Astrocyte (in vitro differentiated cells and primary cell): ENCODE measurements around the gene HDC. TPM values are rescaled to one million over a fixed set of nuclear protein-coding genes. Genes with fewer than 3 reads are reported as not detected.

Experiments
- DNase-seq: peaks from one replicate; pipeline ENCODE4 v3.0.0-alpha.2; 2010; ENCODE audit warnings: low read depth
- FAIRE-seq: peaks from 2 replicates; lab custom pipeline; 2011; peaks lifted over from hg19 to GRCh38; lab: Jason Lieb, UNC
- H2AFZ ChIP-seq: 2 replicates; pipeline ENCODE4 v1.6.0; 2012; ENCODE audit warnings: low read depth, low read length, inconsistent platforms
- H3K27ac ChIP-seq: 2 replicates; pipeline ENCODE4 v1.5.1; 2011; ENCODE audit warnings: low read depth, low read length, inconsistent platforms
- H3K27me3 ChIP-seq: 2 replicates; pipeline ENCODE4 v1.6.0; 2011; ENCODE audit warnings: low read length, inconsistent platforms; ENCODE audit not compliant: insufficient read depth
- H3K36me3 ChIP-seq: 2 replicates; pipeline ENCODE4 v1.5.1; 2011; ENCODE audit warnings: low read length, inconsistent platforms; ENCODE audit not compliant: insufficient read depth
- H3K4me1 ChIP-seq: 2 replicates; pipeline ENCODE4 v1.5.1; 2011; ENCODE audit warnings: low read length, inconsistent platforms; ENCODE audit not compliant: insufficient read depth
- H3K4me2 ChIP-seq: 2 replicates; pipeline ENCODE4 v1.6.0; 2012; ENCODE audit warnings: low read length, inconsistent platforms
- H3K4me3 ChIP-seq: 2 replicates; pipeline ENCODE4 v1.5.1; 2011; ENCODE audit warnings: low read depth, mild to moderate bottlenecking, low read length, inconsistent platforms; ENCODE audit not compliant: insufficient read depth
- H3K79me2 ChIP-seq: 2 replicates; pipeline ENCODE4 v1.6.0; 2012; ENCODE audit warnings: mild to moderate bottlenecking, low read length, inconsistent platforms; ENCODE audit not compliant: insufficient read depth
- H3K9ac ChIP-seq: 2 replicates; pipeline ENCODE4 v1.6.0; 2012; ENCODE audit warnings: mild to moderate bottlenecking, low read length, inconsistent platforms
- H3K9me3 ChIP-seq: 2 replicates; pipeline ENCODE4 v1.5.1; 2012; ENCODE audit warnings: low read depth, mild to moderate bottlenecking, low read length, inconsistent platforms; ENCODE audit not compliant: insufficient read depth
- H4K20me1 ChIP-seq: 2 replicates; pipeline ENCODE4 v1.6.0; 2012; ENCODE audit warnings: low read length, inconsistent platforms; ENCODE audit not compliant: insufficient read depth
- H3K27ac Mint-ChIP-seq: one replicate; pipeline ENCODE4 v1.8.0; 2021; ENCODE audit warnings: mild to moderate bottlenecking, mixed read lengths; ENCODE audit not compliant: unreplicated experiment
- H3K27me3 Mint-ChIP-seq: one replicate; pipeline ENCODE4 v1.8.0; 2021; ENCODE audit warnings: low read depth, mixed read lengths; ENCODE audit not compliant: unreplicated experiment
- H3K36me3 Mint-ChIP-seq: one replicate; pipeline ENCODE4 v1.8.0; 2021; ENCODE audit warnings: low read depth, mixed read lengths; ENCODE audit not compliant: unreplicated experiment
- H3K4me1 Mint-ChIP-seq: one replicate; pipeline ENCODE4 v1.8.0; 2021; ENCODE audit warnings: low read depth, mixed read lengths; ENCODE audit not compliant: unreplicated experiment
- H3K4me3 Mint-ChIP-seq: one replicate; pipeline ENCODE4 v1.8.0; 2021; ENCODE audit warnings: mild to moderate bottlenecking, moderate library complexity, mixed read lengths; ENCODE audit not compliant: unreplicated experiment
- H3K9me3 Mint-ChIP-seq: one replicate; pipeline ENCODE4 v1.8.0; 2021; ENCODE audit warnings: mild to moderate bottlenecking, mixed read lengths; ENCODE audit not compliant: unreplicated experiment
- CTCF ChIP-seq: IDR thresholded peaks from 2 replicates; pipeline ENCODE4 v1.5.1; 2011; ENCODE audit warnings: low read depth, mild to moderate bottlenecking, inconsistent platforms, low read length, moderate library complexity; ENCODE audit not compliant: insufficient read depth
- EZH2 ChIP-seq: IDR thresholded peaks from 2 replicates; pipeline ENCODE4 v1.6.1; 2012; ENCODE audit warnings: mild to moderate bottlenecking, low read length, inconsistent platforms; ENCODE audit not compliant: insufficient read depth
- total RNA-seq: library from RNA; stranded (reverse); gene quantifications from 2 replicates; pipeline ENCODE4 v1.2.1, GENCODE V29; 2021

Gene HDC
- total RNA-seq, 1 donor from 2014 or later: not detected

GRCh38 chr15:50234764-50235163 lies 30.8 kb downstream of the HDC start:
- H3K27ac ChIP-seq: no peak overlapping the region
- DNase-seq (no peak), FAIRE-seq (no peak)
- no peaks in the 10 kb centered on the region for H3K36me3 ChIP-seq
- Mint-ChIP-seq H3K36me3 (no peaks in the 10 kb centered on the region), H3K27ac (no peak overlapping the region), H3K4me3 (no peak overlapping the region), H3K27me3 (peaks cover 2% of the 10 kb centered on the region), H3K9me3 (no peaks in the 10 kb centered on the region), H3K4me1 (no peaks in the 10 kb centered on the region)
- no peak for TF ChIP-seq CTCF
- no peak for TF ChIP-seq EZH2
- no peaks in the 10 kb centered on the region for H3K79me2 ChIP-seq
- H3K9me3 ChIP-seq: no peaks in the 10 kb centered on the region
- no peak overlapping the region for H2AFZ ChIP-seq
- no peak overlapping the region for H3K9ac ChIP-seq
- no peaks in the 10 kb centered on the region for H3K4me1 ChIP-seq
- H4K20me1 ChIP-seq: no peaks in the 10 kb centered on the region
- H3K4me2 ChIP-seq: no peak overlapping the region
- H3K4me3 ChIP-seq: no peak overlapping the region
- no peaks in the 10 kb centered on the region for H3K27me3 ChIP-seq

GRCh38 chr15:50233192-50233736 lies 32.3 kb downstream of the HDC start:
- Histone ChIP-seq H3K36me3 (no peaks in the 10 kb centered on the region), H3K4me3 (no peak overlapping the region), H3K4me1 (no peaks in the 10 kb centered on the region), H3K4me2 (no peak overlapping the region), H3K79me2 (no peaks in the 10 kb centered on the region), H3K27me3 (peaks cover 5% of the 10 kb centered on the region), H3K27ac (no peak overlapping the region), H2AFZ (no peak overlapping the region), H3K9ac (no peak overlapping the region), H4K20me1 (no peaks in the 10 kb centered on the region), H3K9me3 (no peaks in the 10 kb centered on the region)
- Mint-ChIP-seq H3K27ac (no peak overlapping the region), H3K4me1 (no peaks in the 10 kb centered on the region), H3K36me3 (no peaks in the 10 kb centered on the region), H3K9me3 (no peaks in the 10 kb centered on the region), H3K27me3 (no peaks in the 10 kb centered on the region), H3K4me3 (no peak overlapping the region)
- DNase-seq: no peak
- TF ChIP-seq CTCF: no peak
- TF ChIP-seq EZH2: no peak
- no peak for FAIRE-seq

- Mint-ChIP-seq H3K4me3 (no peak overlapping the region), H3K9me3 (no peaks in the 10 kb centered on the region), H3K27ac (no peak overlapping the region), H3K36me3 (no peaks in the 10 kb centered on the region), H3K27me3 (no peaks in the 10 kb centered on the region), H3K4me1 (no peaks in the 10 kb centered on the region)
- Histone ChIP-seq H3K9me3 (no peaks in the 10 kb centered on the region), H3K79me2 (no peaks in the 10 kb centered on the region), H3K4me1 (no peaks in the 10 kb centered on the region), H3K27ac (no peak overlapping the region), H3K36me3 (no peaks in the 10 kb centered on the region), H3K27me3 (peaks cover 5% of the 10 kb centered on the region), H3K4me3 (no peak overlapping the region), H2AFZ (no peak overlapping the region), H3K9ac (no peak overlapping the region), H3K4me2 (no peak overlapping the region), H4K20me1 (no peaks in the 10 kb centered on the region)
- FAIRE-seq: no peak
- DNase-seq: no peak
- TF ChIP-seq CTCF (no peak), EZH2 (no peak)
These were observed 32.7 kb downstream of the HDC start for GRCh38 chr15:50232791-50233190.
